ENCODE measurements around the gene GATA1.

Gene GATA1

GRCh38 chrX:48772602-48773001 lies 13.8 kb upstream of the GATA1 start:
- DNase-seq (no peak), ATAC-seq (ENCODE audit: insufficient read depth, low read depth) (no peak)
- TF ChIP-seq EZH2 (IDR thresholded peaks at IDR 0.05; ENCODE audit: borderline replicate concordance, low read depth, low read length, severe bottlenecking) (no peak), CTCF (IDR thresholded peaks at IDR 0.05; ENCODE audit: borderline replicate concordance, extremely low read depth, low read length, poor library complexity, severe bottlenecking) (no peak)
- H3K9ac ChIP-seq (ENCODE audit: low read depth, low read length), result no peak overlapping the region
- no peak overlapping the region for H3K4me2 ChIP-seq (ENCODE audit: insufficient read depth, low read length)
- H3K79me2 ChIP-seq (ENCODE audit: insufficient read depth, low read length), result no peaks in the 10 kb centered on the region
- no peaks in the 10 kb centered on the region for H3K36me3 ChIP-seq (ENCODE audit: insufficient read depth, low read length)
- H2AFZ ChIP-seq (ENCODE audit: low read depth, low read length), result no peak overlapping the region
- no peaks in the 10 kb centered on the region for H3K4me1 ChIP-seq (ENCODE audit: insufficient read depth, low read length)
- H3K4me3 ChIP-seq (ENCODE audit: low read depth in 1 of 2, low read length in 2 of 2), result no peak overlapping the region
- no peaks in the 10 kb centered on the region for H3K9me3 ChIP-seq (ENCODE audit: insufficient read depth, low read length, severe bottlenecking)
- H4K20me1 ChIP-seq (ENCODE audit: insufficient read depth, low read length), result no peaks in the 10 kb centered on the region
- no peak overlapping the region for H3K27ac ChIP-seq (ENCODE audit: low read length)
- no peaks in the 10 kb centered on the region for H3K27me3 ChIP-seq (ENCODE audit: insufficient read depth, low read length, poor library complexity)

GRCh38 chrX:48776818-48777439 lies 9.5 kb upstream of the GATA1 start:
- no peak overlapping the region for H2AFZ ChIP-seq (ENCODE audit: low read depth, low read length)
- no peak overlapping the region for H3K4me2 ChIP-seq (ENCODE audit: insufficient read depth, low read length)
- no peak for TF ChIP-seq CTCF (IDR thresholded peaks at IDR 0.05; ENCODE audit: borderline replicate concordance, extremely low read depth, low read length, poor library complexity, severe bottlenecking)
- TF ChIP-seq EZH2 (IDR thresholded peaks at IDR 0.05; ENCODE audit: borderline replicate concordance, low read depth, low read length, severe bottlenecking), result no peak

GRCh38 chrX:48779399-48779798 lies 7.0 kb upstream of the GATA1 start:
- no peaks in the 10 kb centered on the region for H4K20me1 ChIP-seq (ENCODE audit: insufficient read depth, low read length)
- no peaks in the 10 kb centered on the region for H3K4me1 ChIP-seq (ENCODE audit: insufficient read depth, low read length)
- no peak for ATAC-seq (ENCODE audit: insufficient read depth, low read depth)
- no peaks in the 10 kb centered on the region for H3K9me3 ChIP-seq (ENCODE audit: insufficient read depth, low read length, severe bottlenecking)
- DNase-seq, result no peak
- no peak overlapping the region for H2AFZ ChIP-seq (ENCODE audit: low read depth, low read length)
- no peaks in the 10 kb centered on the region for H3K79me2 ChIP-seq (ENCODE audit: insufficient read depth, low read length)
- no peak overlapping the region for H3K27ac ChIP-seq (ENCODE audit: low read length)
- H3K27me3 ChIP-seq (ENCODE audit: insufficient read depth, low read length, poor library complexity), result no peaks in the 10 kb centered on the region
- no peak overlapping the region for H3K9ac ChIP-seq (ENCODE audit: low read depth, low read length)
- TF ChIP-seq EZH2 (IDR thresholded peaks at IDR 0.05; ENCODE audit: borderline replicate concordance, low read depth, low read length, severe bottlenecking) (no peak), CTCF (IDR thresholded peaks at IDR 0.05; ENCODE audit: borderline replicate concordance, extremely low read depth, low read length, poor library complexity, severe bottlenecking) (no peak)
- H3K4me2 ChIP-seq (ENCODE audit: insufficient read depth, low read length), result no peak overlapping the region
- no peak overlapping the region for H3K4me3 ChIP-seq (ENCODE audit: low read depth in 1 of 2, low read length in 2 of 2)
- no peaks in the 10 kb centered on the region for H3K36me3 ChIP-seq (ENCODE audit: insufficient read depth, low read length)

More at GRCh38 chrX:48776818-48777439, 9.5 kb upstream of the GATA1 start:
- Histone ChIP-seq H3K79me2 (ENCODE audit: insufficient read depth, low read length) (no peaks in the 10 kb centered on the region), H3K4me3 (ENCODE audit: low read depth in 1 of 2, low read length in 2 of 2) (no peak overlapping the region), H3K9me3 (ENCODE audit: insufficient read depth, low read length, severe bottlenecking) (no peaks in the 10 kb centered on the region), H3K27ac (ENCODE audit: low read length) (no peak overlapping the region), H3K36me3 (ENCODE audit: insufficient read depth, low read length) (no peaks in the 10 kb centered on the region), H3K27me3 (ENCODE audit: insufficient read depth, low read length, poor library complexity) (no peaks in the 10 kb centered on the region), H3K9ac (ENCODE audit: low read depth, low read length) (no peak overlapping the region), H3K4me1 (ENCODE audit: insufficient read depth, low read length) (no peaks in the 10 kb centered on the region), H4K20me1 (ENCODE audit: insufficient read depth, low read length) (no peaks in the 10 kb centered on the region)
- ATAC-seq (ENCODE audit: insufficient read depth, low read depth) (no peak), DNase-seq (no peak)

Data from DND-41 (cell line).